Activated naive CD8-positive, alpha-beta T cell treated with anti-CD3 and anti-CD28 coated beads, Interleukin-2, amount 50 U/mL, for 16 hours (primary cell): ENCODE results near the gene FFAR3.

Experiments used
- DNase-seq: peaks from one replicate; pipeline ENCODE4 v3.0.0-alpha.2; 2020; ENCODE audit warnings: low read depth, low spot score

Gene FFAR3

GRCh38 chr19:35357867-35358573 lies at the start of gene FFAR3:
Gene FFAR3, plus strand, starts transcription at chr19:35358460. Its CDS starts 431 bp downstream, at chr19:35358891.
- no peak for DNase-seq

GRCh38 chr19:35308910-35309309 lies 49.4 kb upstream of the FFAR3 start:
- no peak for DNase-seq

GRCh38 chr19:35309481-35310279 lies 48.6 kb upstream of the FFAR3 start:
- no peak for DNase-seq

- no peak for DNase-seq
These were observed 47.9 kb upstream of the FFAR3 start for GRCh38 chr19:35310331-35310730.

GRCh38 chr19:35310811-35311465 lies 47.3 kb upstream of the FFAR3 start:
- no peak for DNase-seq

- DNase-seq, result no peak
These were observed 46.2 kb upstream of the FFAR3 start for GRCh38 chr19:35311901-35312665.

- DNase-seq, result no peak
These were observed 44.7 kb upstream of the FFAR3 start for GRCh38 chr19:35313587-35313986.

- no peak for DNase-seq
These were observed 44.2 kb upstream of the FFAR3 start for GRCh38 chr19:35314031-35314430.

- DNase-seq, result no peak
These were observed 43.3 kb upstream of the FFAR3 start for GRCh38 chr19:35314858-35315470.

GRCh38 chr19:35315883-35316282 lies 42.4 kb upstream of the FFAR3 start:
- no peak for DNase-seq

- DNase-seq, result no peak
These were observed 41.7 kb upstream of the FFAR3 start for GRCh38 chr19:35316560-35316959.

- no peak for DNase-seq
These were observed 40.7 kb upstream of the FFAR3 start for GRCh38 chr19:35317464-35318043.

GRCh38 chr19:35318679-35319448 lies 39.4 kb upstream of the FFAR3 start:
- no peak for DNase-seq

GRCh38 chr19:35320065-35320713 lies 38.1 kb upstream of the FFAR3 start:
- DNase-seq, result no peak

GRCh38 chr19:35321291-35321690 lies 37.0 kb upstream of the FFAR3 start:
- no peak for DNase-seq

- DNase-seq, result no peak
These were observed 36.2 kb upstream of the FFAR3 start for GRCh38 chr19:35322014-35322413.

GRCh38 chr19:35327642-35328041 lies 30.6 kb upstream of the FFAR3 start:
- no peak for DNase-seq

GRCh38 chr19:35328851-35329285 lies 29.4 kb upstream of the FFAR3 start, which contains the start of gene CD22:
Gene CD22, plus strand, starts transcription at chr19:35329187. Its CDS starts 2,854 bp downstream, at chr19:35332041.
- no peak for DNase-seq

- DNase-seq, result no peak
These were observed 28.9 kb upstream of the FFAR3 start for GRCh38 chr19:35329323-35329722.
